ENCODE measurements around the gene SYT8.
"Not testable (repeated sequence)": the region's sequence is repeated elsewhere in the genome, so short reads cannot be mapped to it uniquely, and the experiment has no call there.

The SYT8 gene

DNA sequence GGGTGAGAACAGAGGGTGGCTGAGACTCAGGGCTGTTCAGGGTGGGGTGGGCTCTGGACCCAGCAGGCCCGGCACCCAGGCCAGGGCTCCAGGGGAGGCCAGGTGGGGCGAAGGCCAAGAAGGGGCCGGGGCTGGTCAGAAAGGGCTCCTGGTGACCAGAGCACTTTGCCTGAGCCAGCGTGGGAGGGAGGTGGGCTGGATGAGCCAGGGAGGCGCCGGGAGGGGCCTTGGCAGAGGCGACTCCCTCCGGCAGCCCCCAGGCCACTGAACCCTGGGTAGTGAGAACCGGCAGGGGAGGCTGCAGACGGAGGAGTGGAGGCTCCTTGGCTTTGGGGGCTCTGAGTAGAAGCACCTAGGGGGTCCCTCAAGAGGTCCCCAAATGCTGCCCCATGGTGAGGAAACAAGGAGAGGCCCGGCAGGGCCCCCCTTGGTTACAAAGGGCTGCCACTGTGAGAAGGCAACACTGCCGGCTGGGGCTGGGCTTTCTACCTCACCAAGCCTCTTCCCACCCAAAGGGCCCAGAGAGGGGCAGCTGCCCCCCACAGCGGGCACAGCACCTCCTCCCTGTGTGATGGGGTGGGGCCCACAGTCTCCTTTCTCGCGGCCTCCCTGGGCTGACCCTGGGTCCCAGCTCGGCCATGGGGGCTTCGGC, 39.8 kb downstream of the SYT8 start:
- H3K9me3 Mint-ChIP-seq (ENCODE audit: low read depth); H3K36me3 Mint-ChIP-seq; H3K27ac Mint-ChIP-seq; H3K4me3 Mint-ChIP-seq; H3K27me3 Mint-ChIP-seq: not testable (repeated sequence)
- H3K4me1 Mint-ChIP-seq (ENCODE audit: low read depth) = peaks cover 40% of the 10 kb centered on the region

DNA sequence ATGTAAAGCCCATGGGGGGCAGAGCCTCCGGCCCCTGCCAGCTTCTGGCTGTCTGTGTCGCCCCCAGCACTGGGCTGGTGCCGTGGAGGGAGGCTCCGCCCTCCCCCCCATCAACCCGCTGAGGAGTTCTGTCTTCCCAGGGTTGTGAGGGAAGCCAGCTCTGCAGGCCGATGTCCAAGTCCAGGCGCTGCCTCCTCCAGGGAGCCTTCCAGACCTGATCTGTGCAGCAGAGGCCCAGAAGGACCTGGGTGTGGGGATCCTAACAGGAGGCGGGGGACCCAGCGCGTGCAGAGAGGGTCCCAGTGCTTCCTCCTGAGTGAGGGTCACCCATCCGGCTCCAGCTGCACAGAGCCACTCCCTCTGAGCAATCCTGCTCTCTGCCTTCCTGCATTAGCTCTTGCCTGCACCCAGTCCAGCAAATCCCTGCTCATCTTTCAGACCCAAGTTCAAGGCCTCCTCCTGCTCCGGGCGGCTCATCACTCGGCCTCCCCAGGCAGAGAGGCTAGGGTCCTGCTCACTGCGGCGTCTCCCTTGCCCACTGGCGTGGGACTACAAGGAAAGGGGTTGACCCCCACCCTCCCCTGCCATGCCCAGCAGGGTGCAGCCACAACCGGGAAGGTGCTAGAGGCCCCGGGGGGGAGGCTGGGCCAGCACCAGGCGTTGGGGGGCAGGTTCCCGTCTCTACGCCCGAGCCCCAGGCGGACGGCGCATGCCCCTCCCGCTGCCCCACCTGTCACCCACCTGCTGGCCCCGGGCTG, 40.5 kb downstream of the SYT8 start:
- H3K4me1 Mint-ChIP-seq (ENCODE audit: low read depth) = peaks cover 33% of the 10 kb centered on the region

GRCh38 chr11:1875851-1876301, 41.1 kb downstream of the SYT8 start:
- H3K27ac Mint-ChIP-seq; H3K27me3 Mint-ChIP-seq; H3K36me3 Mint-ChIP-seq; H3K9me3 Mint-ChIP-seq (ENCODE audit: low read depth); H3K4me3 Mint-ChIP-seq: not testable (repeated sequence)
- peaks cover 29% of the 10 kb centered on the region for H3K4me1 Mint-ChIP-seq (ENCODE audit: low read depth)

More for the DNA sequence above, 40.5 kb downstream of the SYT8 start:
- Mint-ChIP-seq H3K4me3 (no peak overlapping the region), H3K9me3 (ENCODE audit: low read depth) (no peaks in the 10 kb centered on the region), H3K27ac (no peak overlapping the region), H3K36me3 (no peaks in the 10 kb centered on the region), H3K27me3 (no peaks in the 10 kb centered on the region)

DNA sequence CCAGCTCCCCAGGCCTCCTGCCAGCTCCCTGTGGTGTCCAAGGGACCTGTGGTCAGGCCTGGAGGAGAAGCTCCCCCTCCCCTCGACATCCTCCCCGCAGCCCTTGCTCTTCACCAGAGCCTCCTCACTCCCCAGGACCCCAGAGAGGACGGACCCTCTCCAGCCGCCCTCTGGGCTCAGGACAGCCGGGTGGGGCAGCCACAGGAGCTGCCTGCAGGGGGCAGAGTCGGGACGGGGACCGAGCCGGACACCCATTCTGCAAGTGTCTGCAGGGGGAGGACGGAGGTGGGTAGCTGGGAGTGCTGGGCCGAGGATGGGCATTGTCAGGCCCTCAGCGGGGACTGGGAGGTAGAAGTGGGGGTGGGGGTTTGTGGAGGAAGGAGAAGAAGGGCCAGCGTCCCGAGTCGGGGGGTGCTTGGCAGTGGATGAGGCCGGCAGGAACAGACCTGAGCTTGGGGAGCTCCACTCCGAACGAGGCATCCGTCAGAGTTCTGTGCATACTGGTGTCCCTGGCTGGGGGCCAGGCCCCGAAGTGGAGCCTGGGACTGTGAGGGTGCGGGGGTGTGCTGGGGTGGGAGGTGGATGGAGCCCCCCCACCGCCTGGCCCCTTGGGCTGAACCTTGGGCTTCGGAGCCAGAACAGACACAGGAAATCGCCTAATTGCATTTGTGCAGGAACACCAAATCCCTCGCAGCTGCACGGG, 41.7 kb downstream of the SYT8 start:
- no peaks in the 10 kb centered on the region for H3K36me3 Mint-ChIP-seq
- peaks cover 25% of the 10 kb centered on the region for H3K4me1 Mint-ChIP-seq (ENCODE audit: low read depth)
- H3K27me3 Mint-ChIP-seq = no peaks in the 10 kb centered on the region
- no peak overlapping the region for H3K27ac Mint-ChIP-seq
- no peaks in the 10 kb centered on the region for H3K9me3 Mint-ChIP-seq (ENCODE audit: low read depth)
- no peak overlapping the region for H3K4me3 Mint-ChIP-seq

DNA sequence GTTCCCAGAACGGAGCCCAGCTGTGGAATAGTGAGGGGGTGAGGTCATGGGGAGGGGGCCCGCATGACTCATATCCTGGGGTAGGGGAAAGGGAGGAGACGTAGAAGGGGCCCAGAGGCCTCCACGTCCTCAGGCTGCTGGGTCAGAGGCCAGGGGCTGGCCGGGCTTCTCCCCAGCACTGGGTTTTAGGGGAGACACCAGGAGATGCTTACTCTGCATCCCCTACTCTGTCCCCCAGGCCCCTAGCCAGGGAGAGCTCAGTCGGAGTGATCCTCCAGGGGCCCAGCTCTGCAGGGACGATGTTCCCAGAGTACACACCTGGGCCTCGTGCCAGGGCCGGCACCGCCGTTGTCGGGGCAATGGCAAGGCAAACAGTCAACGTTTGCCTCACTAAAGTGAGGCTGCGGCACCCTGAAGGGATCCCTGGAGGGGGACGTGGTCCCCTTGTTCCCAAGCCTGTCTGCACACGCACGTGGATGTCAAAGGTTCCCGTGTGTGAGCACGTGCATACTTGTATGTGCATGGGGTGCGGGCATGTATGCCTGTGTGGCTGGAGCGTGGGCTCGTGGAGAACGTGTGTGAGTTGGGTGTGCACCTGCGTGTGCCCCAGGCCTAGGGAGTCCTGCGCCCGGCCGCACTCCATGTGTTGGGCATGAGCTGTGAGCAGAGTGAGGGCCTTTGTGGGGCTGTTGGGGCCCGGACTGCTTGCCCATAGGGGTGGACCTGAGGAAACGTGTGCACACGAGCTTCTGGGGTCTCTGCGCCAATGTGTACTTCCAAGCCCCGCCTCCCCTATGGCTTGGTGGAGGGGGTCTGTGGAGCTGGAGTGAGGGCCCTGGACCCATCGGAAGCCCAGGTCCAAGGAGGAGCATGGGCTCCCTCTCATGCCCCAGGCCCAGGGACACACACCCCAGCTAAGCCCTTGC, 42.7 kb downstream of the SYT8 start:
- no peaks in the 10 kb centered on the region for H3K36me3 Mint-ChIP-seq
- no peak overlapping the region for H3K4me3 Mint-ChIP-seq
- H3K27me3 Mint-ChIP-seq = no peaks in the 10 kb centered on the region
- no peak overlapping the region for H3K27ac Mint-ChIP-seq
- no peaks in the 10 kb centered on the region for H3K9me3 Mint-ChIP-seq (ENCODE audit: low read depth)
- H3K4me1 Mint-ChIP-seq (ENCODE audit: low read depth) = peaks cover 17% of the 10 kb centered on the region

- Mint-ChIP-seq H3K4me3 (no peak overlapping the region), H3K27ac (no peak overlapping the region), H3K27me3 (no peaks in the 10 kb centered on the region), H3K4me1 (ENCODE audit: low read depth) (peaks cover 12% of the 10 kb centered on the region), H3K36me3 (no peaks in the 10 kb centered on the region), H3K9me3 (ENCODE audit: low read depth) (no peaks in the 10 kb centered on the region)
These were observed 43.6 kb downstream of the SYT8 start for GRCh38 chr11:1878137-1879031.

DNA sequence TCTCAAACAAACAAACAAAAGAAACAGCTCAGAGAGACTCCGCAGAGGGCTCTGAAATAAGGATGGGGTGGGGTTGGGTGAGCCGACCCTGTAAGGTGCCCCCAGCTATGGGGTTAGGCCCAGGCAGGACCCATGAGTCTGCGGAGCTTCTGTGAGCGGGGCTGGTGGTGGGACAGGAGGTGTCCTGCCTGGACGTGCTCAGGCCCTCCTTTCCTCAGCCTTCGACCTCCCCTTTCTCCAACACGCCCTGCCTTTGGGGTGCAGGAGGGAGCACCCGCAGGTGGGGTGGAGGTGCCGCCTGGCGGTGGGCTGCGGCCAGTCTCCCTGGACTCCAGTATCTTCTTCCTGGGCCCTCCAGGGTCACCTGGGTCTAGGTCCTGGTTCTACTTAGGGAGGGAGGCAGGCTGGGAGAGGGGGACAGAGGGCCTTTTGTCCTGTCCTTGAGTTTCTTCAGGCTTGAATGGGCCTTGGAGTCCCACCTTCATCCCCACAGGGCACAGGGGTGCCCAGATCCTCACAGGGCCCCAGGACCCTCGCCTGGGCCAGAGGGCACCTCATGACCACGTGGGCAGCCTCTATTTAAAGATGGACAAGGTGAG, 44.7 kb downstream of the SYT8 start:
- H3K27me3 Mint-ChIP-seq = no peaks in the 10 kb centered on the region
- H3K4me1 Mint-ChIP-seq (ENCODE audit: low read depth) = peaks cover 10% of the 10 kb centered on the region
- H3K36me3 Mint-ChIP-seq = no peaks in the 10 kb centered on the region
- H3K9me3 Mint-ChIP-seq (ENCODE audit: low read depth) = no peaks in the 10 kb centered on the region
- H3K4me3 Mint-ChIP-seq = no peak overlapping the region
- H3K27ac Mint-ChIP-seq = no peak overlapping the region

DNA sequence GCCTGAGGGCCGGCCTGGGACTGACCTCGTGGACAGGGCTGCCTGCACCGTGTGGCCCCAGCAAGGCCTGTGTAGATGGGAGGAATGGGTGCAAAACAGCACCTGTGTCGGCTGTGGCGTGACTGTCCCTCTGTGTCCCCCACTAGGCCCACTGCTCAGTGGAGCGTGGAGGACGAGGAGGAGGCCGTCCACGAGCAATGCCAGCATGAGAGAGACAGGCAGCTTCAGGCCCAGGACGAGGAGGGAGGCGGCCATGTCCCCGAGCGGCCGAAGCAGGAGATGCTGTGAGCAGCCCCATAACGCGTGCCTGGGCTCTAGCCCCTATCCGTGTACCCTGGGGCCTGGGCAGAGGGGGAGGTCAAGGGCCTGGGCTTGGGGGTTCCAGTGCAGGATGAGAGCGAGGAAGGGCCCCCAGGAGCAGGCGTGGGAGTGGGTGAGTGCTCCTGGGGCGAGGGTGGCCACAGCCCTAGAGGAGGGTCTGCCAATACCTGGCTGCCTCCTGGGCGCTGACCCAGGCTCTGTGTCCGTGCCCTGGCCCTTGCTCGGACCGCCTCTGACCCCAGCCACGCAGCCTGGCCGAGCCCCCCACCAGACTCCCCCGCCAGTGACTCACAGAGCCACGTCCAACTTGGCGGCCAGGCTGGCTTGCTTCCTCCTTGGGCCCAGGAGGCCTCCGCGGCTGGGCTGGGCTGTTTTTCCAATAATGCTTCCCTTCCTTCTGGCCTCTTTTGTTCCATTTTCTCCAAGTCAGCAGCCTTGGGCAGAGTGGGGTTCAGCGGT, 45.3 kb downstream of the SYT8 start:
- Mint-ChIP-seq H3K4me3 (no peak overlapping the region), H3K9me3 (ENCODE audit: low read depth) (no peaks in the 10 kb centered on the region), H3K36me3 (no peaks in the 10 kb centered on the region), H3K4me1 (ENCODE audit: low read depth) (peaks cover 10% of the 10 kb centered on the region), H3K27ac (no peak overlapping the region), H3K27me3 (no peaks in the 10 kb centered on the region)

DNA sequence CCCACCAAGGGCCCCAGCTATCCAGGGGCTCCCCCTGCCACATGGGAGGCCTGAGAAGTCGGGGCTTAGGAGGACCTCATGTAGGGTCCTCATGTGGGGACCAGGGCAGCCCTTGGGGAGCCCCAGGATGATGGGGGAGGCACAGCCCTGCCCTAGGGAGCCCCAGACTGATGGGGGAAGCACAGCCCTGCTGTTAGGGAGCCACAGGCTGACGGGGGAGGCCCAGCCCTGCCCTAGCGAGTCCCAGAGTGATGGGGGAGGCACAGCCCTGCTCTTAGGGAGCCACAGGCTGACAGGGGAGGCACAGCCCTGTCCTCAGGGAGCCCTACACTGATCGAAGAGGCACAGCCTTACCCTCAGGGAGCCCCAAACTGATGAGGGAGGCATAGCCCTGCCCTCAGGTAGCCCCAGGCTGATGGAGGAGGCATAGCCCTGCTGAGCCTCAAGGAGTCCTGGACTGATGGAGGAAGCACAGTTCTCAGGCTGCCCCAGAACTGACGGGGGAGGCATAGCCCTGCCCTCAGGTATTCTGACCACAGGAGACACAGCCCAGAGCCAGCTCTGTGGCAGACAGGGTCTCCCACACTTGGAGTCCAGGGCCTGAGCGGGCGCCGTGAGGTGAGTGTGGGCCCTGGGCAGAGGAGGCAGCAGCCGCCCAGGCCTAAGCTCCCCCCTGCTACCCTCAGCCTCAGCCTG, 46.1 kb downstream of the SYT8 start:
- no peaks in the 10 kb centered on the region for H3K9me3 Mint-ChIP-seq (ENCODE audit: low read depth)
- H3K4me3 Mint-ChIP-seq = no peak overlapping the region
- H3K27me3 Mint-ChIP-seq = no peaks in the 10 kb centered on the region
- no peak overlapping the region for H3K27ac Mint-ChIP-seq
- no peaks in the 10 kb centered on the region for H3K36me3 Mint-ChIP-seq
- peaks cover 6% of the 10 kb centered on the region for H3K4me1 Mint-ChIP-seq (ENCODE audit: low read depth)

GRCh38 chr11:1881442-1882264, 46.9 kb downstream of the SYT8 start:
- Mint-ChIP-seq H3K27me3 (no peaks in the 10 kb centered on the region), H3K36me3 (no peaks in the 10 kb centered on the region), H3K4me3 (no peak overlapping the region), H3K27ac (no peak overlapping the region), H3K4me1 (ENCODE audit: low read depth) (peaks cover 4% of the 10 kb centered on the region), H3K9me3 (ENCODE audit: low read depth) (no peaks in the 10 kb centered on the region)

- Mint-ChIP-seq H3K27me3 (no peaks in the 10 kb centered on the region), H3K36me3 (no peaks in the 10 kb centered on the region), H3K4me1 (ENCODE audit: low read depth) (peaks cover 3% of the 10 kb centered on the region), H3K4me3 (no peak overlapping the region), H3K27ac (no peak overlapping the region), H3K9me3 (ENCODE audit: low read depth) (no peaks in the 10 kb centered on the region)
These were observed 47.8 kb downstream of the SYT8 start for GRCh38 chr11:1882265-1883238.

Data from activated naive CD8-positive, alpha-beta T cell (primary cell).